Heart right ventricle (tissue), 16 donors: ENCODE measurements around the gene CRYBA1. TPM values are rescaled to one million over a fixed set of nuclear protein-coding genes. Genes with fewer than 3 reads are reported as not detected.
"Not testable (repeated sequence)": the region's sequence is repeated elsewhere in the genome, so short reads cannot be mapped to it uniquely, and the experiment has no call there.

Experiments used
- ATAC-seq, 8 donors: fragments of 200-7000 bp; cut with Tn5 transposase; one replicate each; pipeline ENCODE4 v1.9.1; 2020; ENCODE audit warnings: mild to moderate bottlenecking in 8 of 8, moderate library complexity in 8 of 8, moderate number of reproducible peaks in 1 of 8
- DNase-seq, 2 donors: peaks; one replicate each; pipeline ENCODE4 v3.0.0-alpha.2; 2020
- H3K27ac ChIP-seq, 10 donors: fragments of 200-600 bp; sonication (generic) in 2 of 10; one replicate each; pipeline versions ENCODE4 v1.5.0 to v1.8.0; 2020 to 2022; ENCODE audit warnings: mild to moderate bottlenecking in 3 of 10
- H3K27me3 ChIP-seq, 7 donors: fragments of 200-600 bp; one replicate each; pipeline ENCODE4 v1.8.0; 2021 to 2022; ENCODE audit warnings: mild to moderate bottlenecking in 2 of 7
- H3K36me3 ChIP-seq, 9 donors: fragments of 200-600 bp; sonication (generic) in 1 of 9; one replicate each; pipeline versions ENCODE4 v1.5.0 to v1.8.0; 2020 to 2022; ENCODE audit warnings: mild to moderate bottlenecking in 2 of 9
- H3K4me1 ChIP-seq, 9 donors: fragments of 200-600 bp; sonication (generic) in 1 of 9; one replicate each; pipeline versions ENCODE4 v1.5.0 to v1.8.0; 2020 to 2022; ENCODE audit warnings: mild to moderate bottlenecking in 4 of 9
- H3K4me3 ChIP-seq, 10 donors: fragments of 200-600 bp; sonication (generic) in 2 of 10; one replicate each; pipeline versions ENCODE4 v1.5.0 to v1.8.0; 2020 to 2022; ENCODE audit warnings: mild to moderate bottlenecking in 7 of 10, moderate library complexity in 2 of 10
- H3K9me3 ChIP-seq, 11 donors: fragments of 200-600 bp in 10 of 11; sonication (generic) in 2 of 11; one replicate each; pipeline versions ENCODE4 v1.5.0 to v1.8.0; 2013 to 2022; ENCODE audit warnings: mild to moderate bottlenecking in 2 of 11, control low read depth in 1 of 11, moderate library complexity in 1 of 11
- CTCF ChIP-seq, 9 donors: fragments of 200-600 bp; sonication (generic) in 2 of 9; IDR thresholded peaks; one replicate each; pipeline versions ENCODE4 v1.5.0 to v1.8.0; 2021 to 2022; ENCODE audit warnings: antibody characterized with exemption in 9 of 9, mild to moderate bottlenecking in 5 of 9, moderate library complexity in 1 of 9
- WGBS, 2 donors: extraction: QIAGEN DNeasy Blood & Tissue Kit; methylation state at CpG; one replicate each; pipeline ENCODE4 v1.1.7; 2013; ENCODE audit warnings: inconsistent platforms in 1 of 2; 5-methylcytosine and 5-hydroxymethylcytosine counted together
- intact Hi-C, 10 donors: fragments of 100-400 bp; cut with DNase I; formaldehyde crosslinking; loops; one replicate each; pipeline versions ENCODE4 v1.11.1 to v1.14.2; 2022
- polyA plus RNA-seq, 2 donors: library from polyadenylated mRNA; stranded (reverse); fragments of 200-250 nt; gene quantifications; one replicate each; pipeline ENCODE4 v1.2.3, GENCODE V29; 2013
- total RNA-seq, 10 donors: library from RNA; stranded (reverse); fragmentation: NEBNext Ultra II Directional in 3 of 10; extraction: Animal tissue kit (Norgen Biotek cat#: 25700) in 3 of 10; gene quantifications; one replicate each; pipeline versions ENCODE4 v1.2.1 to v1.2.4, GENCODE V29; 2021 to 2023
- donor health status: Arrhythmogenic right ventricular cardiomyopathy.
- donor health status: ischemic (EF 13 %, LVEDD 7.1; RV severe dilation, severe dysfunction).
- donor health status: healthy with polysubstance abuse.
- donor health status: DM: no; HTN: yes; CAD: no.
- donor health status: DM: no; HTN: no; CAD: no.
- donor health status: ischemic (EF 25% LVEDD 6.9; RV normal size, moderate dysfunction).
- donor health status: ischemic (EF 25% LVEDD 5.7; RV mildly dilated, moderate dysfunction).
- donor health status: healthy.
- donor health status: DM: yes; HTN: yes; CAD: no.
- donor health status: Ischemic cardiomyopathy.
- donor health status: ischemic (EF 35%, LVEDD 5.7; RV mildly dilated, moderate dysfunction).
- donor health status: nonischemic (EF 11% LVEDD 7.7; RV severe dilation, severe dysfunction).
- donor health status: DM: yes; HTN: yes; CAD: no.
- donor health status: PGD.
- donor health status: ischemic (EF 29% LVEDD 5.4; RV normal size, mild dysfunction).
- donor health status: nonischemic (EF 23%, LVEDD 6.1; RV moderate dilation, normal function).

Gene CRYBA1
- total and polyA plus RNA-seq, 12 donors, result not detected

DNA sequence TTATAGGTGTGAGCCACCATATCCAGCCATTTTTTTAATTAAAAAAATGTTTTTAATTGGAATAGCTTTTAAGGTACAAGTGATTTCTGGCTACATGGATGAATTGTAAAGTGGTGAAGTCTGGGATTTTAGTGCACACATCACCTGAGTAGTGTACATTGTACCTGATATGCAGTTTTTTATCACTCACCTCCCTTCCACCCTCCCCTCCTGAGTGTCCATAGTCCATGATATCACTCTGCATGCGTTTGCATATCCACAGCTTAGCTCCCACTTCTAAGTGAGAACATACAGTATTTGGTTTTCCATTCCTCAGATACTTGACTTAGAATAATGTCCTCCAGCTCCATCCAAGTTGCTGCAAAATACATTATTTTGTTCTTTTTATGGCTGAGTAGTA is 13.4 kb upstream of the CRYBA1 start:
- no peak overlapping the region for H3K27ac ChIP-seq
- H3K9me3 ChIP-seq, result no peaks in the 10 kb centered on the region
- ATAC-seq (no peak), DNase-seq (no peak)
- H3K4me3 ChIP-seq, result no peak overlapping the region
- TF ChIP-seq CTCF (IDR thresholded peaks at IDR 0.05), result no peak
- WGBS, 2 donors, result 90 to 91% methylated on average over 1 of the region's 1 CpG
- peaks cover 0 to 11% (median 0%) of the 10 kb centered on the region in 9 donors for H3K4me1 ChIP-seq
- H3K36me3 ChIP-seq, result no peaks in the 10 kb centered on the region
- H3K27me3 ChIP-seq, result no peaks in the 10 kb centered on the region
- intact Hi-C loops, result no loop called here

DNA sequence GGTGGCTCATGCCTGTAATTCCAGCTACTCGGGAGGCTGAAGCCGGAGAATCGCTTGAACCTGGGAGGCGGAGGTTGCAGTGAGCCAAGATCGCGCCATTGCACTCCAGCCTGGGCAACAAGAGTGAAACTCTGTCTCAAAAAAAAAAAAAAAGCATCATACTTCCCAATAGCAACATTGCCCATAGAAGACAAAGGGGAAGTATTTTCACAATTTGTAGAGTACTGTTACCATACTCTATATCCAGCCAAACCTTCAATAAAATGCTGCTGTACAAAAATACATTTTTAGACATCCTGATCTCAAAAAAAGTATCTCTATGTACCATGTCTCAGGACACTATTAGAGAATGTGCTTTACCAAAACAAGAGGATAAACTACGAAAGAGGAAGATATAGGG is 11.7 kb upstream of the CRYBA1 start:
- H3K4me3 ChIP-seq, intact Hi-C loops, H3K9me3 ChIP-seq, DNase-seq, H3K36me3 ChIP-seq, ATAC-seq, H3K27ac ChIP-seq, H3K27me3 ChIP-seq: not testable (repeated sequence)
- WGBS, 2 donors, result 95 to 97% methylated on average over 7 of the region's 7 CpGs
- peaks cover 0 to 16% (median 0%) of the 10 kb centered on the region in 9 donors for H3K4me1 ChIP-seq

- Histone ChIP-seq H3K27ac (no peak overlapping the region), H3K4me3 (no peak overlapping the region), H3K27me3 (no peaks in the 10 kb centered on the region), H3K9me3 (no peaks in the 10 kb centered on the region), H3K36me3 (no peaks in the 10 kb centered on the region), H3K4me1 (peaks cover 0 to 23% (median 0%) of the 10 kb centered on the region in 9 donors)
- TF ChIP-seq CTCF (IDR thresholded peaks at IDR 0.05), result no peak
- 97 to 98% methylated on average over 3 of the region's 3 CpGs for WGBS, 2 donors
- ATAC-seq (no peak), DNase-seq (no peak)
- intact Hi-C loops, result no loop called here
Observed at GRCh38 chr17:29235904-29236303, 10.8 kb upstream of the CRYBA1 start.

- intact Hi-C loops, result no loop called here
- ATAC-seq, result no peak
- Histone ChIP-seq H3K9me3 (no peaks in the 10 kb centered on the region), H3K36me3 (no peaks in the 10 kb centered on the region), H3K4me3 (no peak overlapping the region), H3K27ac (peak overlapping the region in 1 of 10 donors; percentile 1), H3K27me3 (no peaks in the 10 kb centered on the region), H3K4me1 (peaks cover 0 to 31% (median 0%) of the 10 kb centered on the region in 9 donors)
- TF ChIP-seq CTCF (IDR thresholded peaks at IDR 0.05), result no peak
- 89 to 90% methylated on average over 3 of the region's 3 CpGs for WGBS, 2 donors
- no peak for DNase-seq
Observed at GRCh38 chr17:29237476-29238132, 9.1 kb upstream of the CRYBA1 start.

GRCh38 chr17:29238133-29238850 is 8.4 kb upstream of the CRYBA1 start:
- no peak for TF ChIP-seq CTCF (IDR thresholded peaks at IDR 0.05)
- Histone ChIP-seq H3K9me3 (no peaks in the 10 kb centered on the region), H3K27me3 (no peaks in the 10 kb centered on the region), H3K36me3 (no peaks in the 10 kb centered on the region), H3K4me1 (peaks cover 0 to 31% (median 0%) of the 10 kb centered on the region in 9 donors), H3K27ac (peak overlapping the region in 1 of 10 donors; percentile 1), H3K4me3 (no peak overlapping the region)
- 94 to 97% methylated on average over 8 of the region's 8 CpGs for WGBS, 2 donors
- intact Hi-C loops, result no loop called here
- DNase-seq, result no peak
- peak in 1 of 8 donors; percentile 21 for ATAC-seq
